ENCODE results near the gene ZNF521. TPM values are rescaled to one million over a fixed set of nuclear protein-coding genes. Genes with fewer than 3 reads are reported as not detected.

The ZNF521 gene
- total RNA-seq, 1 experiment from 2014 or later = not detected

DNA sequence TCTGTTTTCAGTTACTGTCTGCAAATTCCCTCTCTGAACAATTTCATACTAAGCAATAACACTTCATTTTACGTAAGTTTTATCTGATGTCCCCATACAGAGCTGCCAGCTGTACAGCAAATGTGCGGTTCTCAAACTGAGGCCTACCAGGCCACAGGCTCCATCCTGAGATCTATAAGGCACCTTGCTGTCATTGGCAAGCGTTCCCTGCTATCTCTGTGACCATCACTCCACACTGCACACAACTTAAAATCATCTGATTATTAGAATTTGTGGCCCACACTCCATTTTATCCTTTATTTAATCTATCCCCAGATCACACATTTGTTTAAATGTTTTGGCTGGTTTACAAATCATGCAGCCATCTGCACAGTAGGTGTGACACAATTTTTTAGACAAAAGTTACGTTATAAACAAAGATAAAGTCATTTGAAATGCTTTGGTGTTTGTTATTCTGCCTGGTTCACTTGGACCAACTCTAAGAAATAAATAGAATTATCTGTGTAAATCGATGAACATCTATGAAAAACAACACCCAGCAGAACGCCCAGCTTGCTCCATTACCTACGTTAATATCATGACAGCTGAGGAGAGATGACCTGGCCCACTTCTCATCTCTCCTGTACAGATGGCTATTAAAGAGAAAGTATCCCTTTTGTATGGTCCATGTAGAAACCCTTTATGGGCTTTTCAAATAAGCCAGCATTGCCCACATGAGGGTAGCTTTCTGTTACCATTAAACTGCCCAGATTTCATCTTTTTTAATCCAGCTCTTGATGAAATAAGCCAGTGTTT is 162.4 kb downstream of the ZNF521 start:
- H3K4me2 ChIP-seq = no peak overlapping the region
- H4K20me1 ChIP-seq (ENCODE audit: insufficient read depth) = no peaks in the 10 kb centered on the region
- no peaks in the 10 kb centered on the region for H3K4me1 ChIP-seq (replicated peaks; ENCODE audit: insufficient read depth)
- TF ChIP-seq, protein P1, sequence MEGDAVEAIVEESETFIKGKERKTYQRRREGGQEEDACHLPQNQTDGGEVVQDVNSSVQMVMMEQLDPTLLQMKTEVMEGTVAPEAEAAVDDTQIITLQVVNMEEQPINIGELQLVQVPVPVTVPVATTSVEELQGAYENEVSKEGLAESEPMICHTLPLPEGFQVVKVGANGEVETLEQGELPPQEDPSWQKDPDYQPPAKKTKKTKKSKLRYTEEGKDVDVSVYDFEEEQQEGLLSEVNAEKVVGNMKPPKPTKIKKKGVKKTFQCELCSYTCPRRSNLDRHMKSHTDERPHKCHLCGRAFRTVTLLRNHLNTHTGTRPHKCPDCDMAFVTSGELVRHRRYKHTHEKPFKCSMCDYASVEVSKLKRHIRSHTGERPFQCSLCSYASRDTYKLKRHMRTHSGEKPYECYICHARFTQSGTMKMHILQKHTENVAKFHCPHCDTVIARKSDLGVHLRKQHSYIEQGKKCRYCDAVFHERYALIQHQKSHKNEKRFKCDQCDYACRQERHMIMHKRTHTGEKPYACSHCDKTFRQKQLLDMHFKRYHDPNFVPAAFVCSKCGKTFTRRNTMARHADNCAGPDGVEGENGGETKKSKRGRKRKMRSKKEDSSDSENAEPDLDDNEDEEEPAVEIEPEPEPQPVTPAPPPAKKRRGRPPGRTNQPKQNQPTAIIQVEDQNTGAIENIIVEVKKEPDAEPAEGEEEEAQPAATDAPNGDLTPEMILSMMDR (conservative IDR thresholded peaks at IDR 0.05) = no peak
- no peak for TF ChIP-seq EZH2 (IDR thresholded peaks at IDR 0.05; ENCODE audit: low read depth)
- BruUV-seq (replicated peaks) = no TSS peak
- ChIA-PET POLR2A (ENCODE audit: unreplicated experiment) (no interaction called here), CTCF (no interaction called here)
- H3K27me3 ChIP-seq (ENCODE audit: insufficient read depth, low read depth) = 0 out of 2 replicates have a peak, but pooled peaks cover 2% of the 10 kb centered on the region
- no peak overlapping the region for H3K27ac ChIP-seq
- H3K9me3 ChIP-seq (ENCODE audit: insufficient read depth, low read depth) = no peaks in the 10 kb centered on the region
- no peaks in the 10 kb centered on the region for H3F3A ChIP-seq (ENCODE audit: insufficient read depth, low read depth)
- H3K9me2 ChIP-seq (ENCODE audit: insufficient read depth) = no peaks in the 10 kb centered on the region
- no peak for DNase-seq
- intact Hi-C loops (cut with micrococcal nuclease; ENCODE audit: unreplicated experiment) = no loop called here
- H3K4me3 ChIP-seq = no peak overlapping the region
- no peaks in the 10 kb centered on the region for H3K79me2 ChIP-seq (ENCODE audit: low read depth)
- H3K36me3 ChIP-seq (ENCODE audit: low read depth) = no peaks in the 10 kb centered on the region
- no peak overlapping the region for H2AFZ ChIP-seq

DNA sequence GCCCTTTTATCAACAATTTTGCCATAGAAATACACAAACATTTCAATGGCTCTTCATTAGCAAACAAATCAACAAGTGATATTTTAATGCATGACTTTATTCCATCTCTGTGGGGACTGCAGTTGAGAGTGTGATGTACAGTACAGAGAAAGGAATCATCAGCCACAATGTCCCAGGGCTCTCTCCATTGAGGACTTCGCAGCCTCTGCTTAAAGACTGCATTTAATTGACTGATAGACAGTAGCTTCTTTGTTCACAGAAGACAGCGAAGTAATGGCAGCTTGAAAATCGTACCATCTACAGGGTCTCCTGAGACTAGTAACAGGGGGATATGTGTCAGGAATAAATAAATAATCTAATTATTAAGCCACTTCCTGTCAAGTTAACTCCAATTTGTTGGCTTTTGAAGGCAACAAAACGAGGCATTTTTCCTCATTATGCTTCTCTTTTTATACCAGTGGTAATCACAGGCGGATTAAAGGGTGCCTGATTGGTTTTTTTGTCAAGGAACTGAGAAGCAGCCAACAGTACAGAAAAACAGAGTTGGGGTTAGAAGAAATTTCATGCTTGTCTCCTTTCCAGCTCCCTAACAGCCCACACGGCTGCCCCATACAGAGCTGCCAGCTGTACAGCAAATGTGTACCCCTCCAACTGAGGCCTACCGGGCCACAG is 164.3 kb downstream of the ZNF521 start:
- H3K36me3 ChIP-seq (ENCODE audit: low read depth) = no peaks in the 10 kb centered on the region
- H3K27ac ChIP-seq = no peak overlapping the region
- H3K4me3 ChIP-seq = no peak overlapping the region
- no peaks in the 10 kb centered on the region for H3K9me2 ChIP-seq (ENCODE audit: insufficient read depth)
- no peaks in the 10 kb centered on the region for H4K20me1 ChIP-seq (ENCODE audit: insufficient read depth)
- H2AFZ ChIP-seq = no peak overlapping the region
- no peaks in the 10 kb centered on the region for H3K79me2 ChIP-seq (ENCODE audit: low read depth)
- TF ChIP-seq, protein P1 (conservative IDR thresholded peaks at IDR 0.05) = no peak
- no peak for TF ChIP-seq EZH2 (IDR thresholded peaks at IDR 0.05; ENCODE audit: low read depth)
- intact Hi-C loops (cut with micrococcal nuclease; ENCODE audit: unreplicated experiment) = no loop called here
- DNase-seq = no peak
- ChIA-PET CTCF (no interaction called here), POLR2A (ENCODE audit: unreplicated experiment) (no interaction called here)
- no peaks in the 10 kb centered on the region for H3K4me1 ChIP-seq (replicated peaks; ENCODE audit: insufficient read depth)
- H3F3A ChIP-seq (ENCODE audit: insufficient read depth, low read depth) = no peaks in the 10 kb centered on the region
- 0 out of 2 replicates have a peak, but pooled peaks cover 5% of the 10 kb centered on the region for H3K27me3 ChIP-seq (ENCODE audit: insufficient read depth, low read depth)
- H3K4me2 ChIP-seq = no peak overlapping the region
- H3K9me3 ChIP-seq (ENCODE audit: insufficient read depth, low read depth) = no peaks in the 10 kb centered on the region
- BruUV-seq (replicated peaks) = no TSS peak

DNA sequence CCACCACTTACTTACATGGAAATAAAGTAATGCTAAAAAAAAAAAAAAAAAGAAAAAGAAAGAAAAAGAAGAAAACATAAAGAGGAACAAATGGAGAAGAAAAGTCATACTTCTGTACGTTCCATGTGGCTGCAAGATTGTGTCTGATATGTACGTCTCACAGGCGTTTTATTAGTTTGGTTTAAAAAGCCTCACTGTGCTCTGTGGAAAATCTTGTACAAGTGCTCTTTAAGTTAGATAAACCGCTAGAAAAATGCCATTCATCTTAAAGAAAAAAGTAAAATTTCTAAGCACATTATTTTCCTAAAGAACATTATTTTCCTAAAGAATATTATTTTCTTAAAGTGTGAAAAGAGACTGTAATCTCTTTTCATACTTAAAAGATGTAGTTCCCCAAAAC is 165.1 kb downstream of the ZNF521 start:
- H2AFZ ChIP-seq = no peak overlapping the region
- H3F3A ChIP-seq (ENCODE audit: insufficient read depth, low read depth) = no peaks in the 10 kb centered on the region
- no peaks in the 10 kb centered on the region for H3K79me2 ChIP-seq (ENCODE audit: low read depth)
- H3K27me3 ChIP-seq (ENCODE audit: insufficient read depth, low read depth) = 0 out of 2 replicates have a peak, but pooled peaks cover 5% of the 10 kb centered on the region
- TF ChIP-seq EZH2 (IDR thresholded peaks at IDR 0.05; ENCODE audit: low read depth) = no peak
- TF ChIP-seq, protein P1 (conservative IDR thresholded peaks at IDR 0.05) = no peak
- H4K20me1 ChIP-seq (ENCODE audit: insufficient read depth) = no peaks in the 10 kb centered on the region
- DNase-seq = no peak
- POLR2A ChIA-PET (ENCODE audit: unreplicated experiment) = no interaction called here
- no peaks in the 10 kb centered on the region for H3K36me3 ChIP-seq (ENCODE audit: low read depth)
- intact Hi-C loops (cut with micrococcal nuclease; ENCODE audit: unreplicated experiment) = no loop called here
- H3K4me1 ChIP-seq (replicated peaks; ENCODE audit: insufficient read depth) = no peaks in the 10 kb centered on the region
- H3K4me2 ChIP-seq = no peak overlapping the region
- no peaks in the 10 kb centered on the region for H3K9me2 ChIP-seq (ENCODE audit: insufficient read depth)
- CTCF ChIA-PET = no interaction called here
- no peaks in the 10 kb centered on the region for H3K9me3 ChIP-seq (ENCODE audit: insufficient read depth, low read depth)
- H3K4me3 ChIP-seq = no peak overlapping the region
- no TSS peak for BruUV-seq (replicated peaks)
- no peak overlapping the region for H3K27ac ChIP-seq

Data from PC-9 (cell line).